ENCODE results near the gene NCSTN.

NCSTN gene

GRCh38 chr1:160407839-160408801 lies 64.9 kb downstream of the NCSTN start:
- DNase-seq: no peak

Measured in NCI-H1092 treated with DMSO at 0.1 percent for 48 hours (cell line).